ENCODE measurements around the gene IGFBP7. TPM values are rescaled to one million over a fixed set of nuclear protein-coding genes. Genes with fewer than 3 reads are reported as not detected.

Gene IGFBP7
- total and polyA plus RNA-seq, 4 donors: 2,521 to 5,050 (median 2,800) TPM

DNA sequence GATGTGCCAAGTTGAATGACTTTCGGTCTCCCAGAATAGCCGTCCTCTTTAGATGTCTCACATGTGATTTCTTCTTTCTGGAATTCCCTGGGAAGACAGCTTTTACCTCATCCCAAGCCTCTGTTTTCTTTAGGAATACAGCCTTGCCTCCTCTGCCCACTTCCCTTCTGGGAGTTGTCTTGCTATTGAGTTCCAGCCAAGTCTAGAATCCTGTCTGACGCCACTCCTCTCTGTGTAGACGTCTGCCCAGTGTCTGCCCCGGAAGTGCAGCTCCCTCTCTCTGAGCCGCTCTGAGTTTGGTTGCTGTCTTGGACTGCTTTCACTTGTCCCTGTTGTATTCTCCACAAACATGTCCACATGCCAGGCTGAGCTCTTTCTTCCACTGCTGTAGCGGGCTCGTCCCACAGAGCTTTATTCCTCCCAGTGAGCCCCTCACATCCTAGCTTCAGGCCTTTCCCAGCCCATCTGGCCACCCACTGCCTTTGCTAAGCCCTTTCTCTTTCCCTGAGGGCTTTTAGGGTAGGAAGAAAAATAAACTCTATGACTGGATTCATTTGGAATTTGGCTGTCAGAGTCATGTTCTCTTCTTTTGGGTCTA lies 9.0 kb upstream of the IGFBP7 start:
- peak; percentile 90 for ATAC-seq (ENCODE audit: low FRiP score)
- DNase-seq: peak; percentile 79 to 87
- H3K27me3 ChIP-seq (ENCODE audit: control insufficient read depth in 1 of 2, insufficient read depth in 2 of 2, low read length in 1 of 2): no peaks in the 10 kb centered on the region
- H3K36me3 ChIP-seq (ENCODE audit: control insufficient read depth in 1 of 2, insufficient read depth in 2 of 2, low read length in 1 of 2): no peaks in the 10 kb centered on the region
- H3K27ac ChIP-seq (ENCODE audit: low read depth in 1 of 2, low read length in 2 of 2): peak overlapping the region; percentile 90 to 94
- H3K9me3 ChIP-seq (ENCODE audit: control insufficient read depth, low read length): peaks cover 2% of the 10 kb centered on the region
- 2 to 4% methylated on average over 8 of the region's 8 CpGs for WGBS, 2 donors
- intact Hi-C loops (cut with DNase I): loop anchor here in 1 of 2 donors (10.0 kb wide), 1 partner anchor 204 kb away; no protein-coding TSS in a partner anchor
- no peak overlapping the region for H3K4me3 ChIP-seq (ENCODE audit: low read length in 2 of 2)
- H3K4me1 ChIP-seq (ENCODE audit: control insufficient read depth in 1 of 2, insufficient read depth in 2 of 2, low read length in 2 of 2): peaks cover 0 to 11% of the 10 kb centered on the region in 2 donors

DNA sequence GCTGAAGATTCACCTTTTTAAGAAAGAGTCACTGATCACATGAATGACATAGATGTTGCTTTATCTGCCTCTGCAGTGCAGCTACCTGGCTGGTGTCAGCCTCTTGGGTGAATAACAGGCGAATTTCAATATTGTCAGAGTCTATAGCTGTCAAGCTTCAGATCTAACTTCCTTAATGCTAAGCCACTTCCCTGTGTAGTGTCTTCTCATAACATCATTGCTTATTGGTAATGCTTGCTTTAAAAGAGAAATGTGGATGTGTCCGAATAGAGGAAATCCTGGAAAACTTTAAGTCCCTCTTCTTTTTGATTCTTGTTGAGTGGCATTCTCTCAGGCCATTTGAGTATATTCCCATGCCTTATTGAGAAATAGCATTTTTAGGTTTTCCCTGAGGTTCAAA lies 7.3 kb upstream of the IGFBP7 start:
- Histone ChIP-seq H3K4me1 (ENCODE audit: control insufficient read depth in 1 of 2, insufficient read depth in 2 of 2, low read length in 2 of 2) (peaks cover 0 to 11% of the 10 kb centered on the region in 2 donors), H3K36me3 (ENCODE audit: control insufficient read depth in 1 of 2, insufficient read depth in 2 of 2, low read length in 1 of 2) (no peaks in the 10 kb centered on the region), H3K27me3 (ENCODE audit: control insufficient read depth in 1 of 2, insufficient read depth in 2 of 2, low read length in 1 of 2) (no peaks in the 10 kb centered on the region), H3K27ac (ENCODE audit: low read depth in 1 of 2, low read length in 2 of 2) (peak overlapping the region in 1 of 2 donors; percentile 34), H3K4me3 (ENCODE audit: low read length in 2 of 2) (no peak overlapping the region), H3K9me3 (ENCODE audit: control insufficient read depth, low read length) (no peaks in the 10 kb centered on the region)
- 79 to 91% methylated on average over 2 of the region's 2 CpGs for WGBS, 2 donors
- intact Hi-C loops (cut with DNase I): loop anchor here in 1 of 2 donors (10.0 kb wide), 1 partner anchor 203 kb away; no protein-coding TSS in a partner anchor
- DNase-seq: no peak
- ATAC-seq (ENCODE audit: low FRiP score): no peak

DNA sequence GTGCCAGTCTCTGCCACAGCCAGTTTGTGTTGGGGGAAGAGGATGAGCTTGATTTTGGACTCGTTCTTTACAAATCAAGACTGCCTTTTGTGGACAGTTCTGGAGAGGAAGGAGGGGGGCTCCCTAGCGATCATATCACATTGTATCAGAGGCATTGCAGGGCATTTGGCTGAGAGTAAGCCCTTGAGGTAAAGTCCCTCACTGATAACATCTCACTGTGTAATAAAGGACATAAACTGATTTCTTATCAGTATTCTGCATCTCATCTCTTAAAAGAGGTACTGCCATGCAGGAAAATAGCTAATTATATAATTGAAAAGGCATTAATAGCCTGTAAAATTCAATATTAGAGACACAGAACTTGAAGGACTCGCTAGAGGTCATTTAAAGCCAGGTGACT lies 6.1 kb upstream of the IGFBP7 start:
- Histone ChIP-seq H3K27ac (ENCODE audit: low read depth in 1 of 2, low read length in 2 of 2) (peak overlapping the region in 1 of 2 donors; percentile 3), H3K36me3 (ENCODE audit: control insufficient read depth in 1 of 2, insufficient read depth in 2 of 2, low read length in 1 of 2) (no peaks in the 10 kb centered on the region), H3K4me1 (ENCODE audit: control insufficient read depth in 1 of 2, insufficient read depth in 2 of 2, low read length in 2 of 2) (peaks cover 0 to 11% of the 10 kb centered on the region in 2 donors), H3K4me3 (ENCODE audit: low read length in 2 of 2) (no peak overlapping the region), H3K27me3 (ENCODE audit: control insufficient read depth in 1 of 2, insufficient read depth in 2 of 2, low read length in 1 of 2) (no peaks in the 10 kb centered on the region), H3K9me3 (ENCODE audit: control insufficient read depth, low read length) (no peaks in the 10 kb centered on the region)
- intact Hi-C loops (cut with DNase I): loop anchor here in 1 of 2 donors (10.0 kb wide), 1 partner anchor 201 kb away; no protein-coding TSS in a partner anchor
- no peak for ATAC-seq (ENCODE audit: low FRiP score)
- DNase-seq: no peak
- WGBS, 2 donors: 80 to 83% methylated on average over 3 of the region's 3 CpGs

DNA sequence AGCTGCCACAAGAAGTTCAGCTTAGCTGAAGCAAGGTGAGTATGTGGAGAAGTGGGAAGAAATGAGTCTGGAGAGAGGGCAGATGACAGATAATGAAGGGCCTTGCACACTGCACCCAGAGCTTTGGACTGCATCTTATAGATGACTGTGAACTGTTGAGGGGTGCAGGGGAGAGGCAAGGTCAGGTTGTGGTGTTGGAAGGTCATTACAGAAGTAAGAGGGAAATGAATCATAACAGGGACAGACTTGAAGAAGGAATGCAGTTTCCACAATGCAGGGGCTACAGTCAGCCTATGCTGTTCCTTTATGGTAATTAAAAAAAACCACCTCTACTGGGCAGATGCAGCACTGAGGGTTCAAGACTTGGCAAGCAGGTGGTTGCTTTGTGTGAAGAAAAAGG lies 4.8 kb upstream of the IGFBP7 start:
- Histone ChIP-seq H3K36me3 (ENCODE audit: control insufficient read depth in 1 of 2, insufficient read depth in 2 of 2, low read length in 1 of 2) (no peaks in the 10 kb centered on the region), H3K4me3 (ENCODE audit: low read length in 2 of 2) (no peak overlapping the region), H3K4me1 (ENCODE audit: control insufficient read depth in 1 of 2, insufficient read depth in 2 of 2, low read length in 2 of 2) (peaks cover 0 to 8% of the 10 kb centered on the region in 2 donors), H3K27me3 (ENCODE audit: control insufficient read depth in 1 of 2, insufficient read depth in 2 of 2, low read length in 1 of 2) (no peaks in the 10 kb centered on the region), H3K9me3 (ENCODE audit: control insufficient read depth, low read length) (no peaks in the 10 kb centered on the region), H3K27ac (ENCODE audit: low read depth in 1 of 2, low read length in 2 of 2) (no peak overlapping the region)
- ATAC-seq (ENCODE audit: low FRiP score): no peak
- intact Hi-C loops (cut with DNase I): loop anchor here (5.0 to 10.0 kb wide), 2 partner anchors 32 to 200 kb away; no protein-coding TSS in a partner anchor
- DNase-seq: no peak

DNA sequence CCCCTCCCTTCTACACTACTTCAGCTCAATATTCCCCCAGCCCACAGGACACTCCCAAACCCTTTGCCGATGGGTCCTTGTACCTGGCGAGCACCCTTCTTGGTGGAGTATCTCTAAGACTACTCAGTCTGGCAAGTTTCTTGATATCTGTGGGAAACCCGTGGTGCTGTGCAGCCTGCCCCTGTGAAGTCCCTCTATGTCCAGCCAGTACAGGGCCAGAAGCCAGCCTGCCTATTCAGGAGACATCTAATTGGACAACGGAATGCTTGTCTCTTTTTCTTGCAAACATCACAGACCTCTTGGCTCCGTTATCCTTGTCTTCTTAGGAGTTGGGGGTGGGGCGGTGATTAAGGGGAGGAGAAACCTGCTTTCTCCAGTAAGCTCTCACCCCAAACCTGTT lies 3.7 kb upstream of the IGFBP7 start:
- no peak overlapping the region for H3K27ac ChIP-seq (ENCODE audit: low read depth in 1 of 2, low read length in 2 of 2)
- H3K27me3 ChIP-seq (ENCODE audit: control insufficient read depth in 1 of 2, insufficient read depth in 2 of 2, low read length in 1 of 2): no peaks in the 10 kb centered on the region
- no peaks in the 10 kb centered on the region for H3K36me3 ChIP-seq (ENCODE audit: control insufficient read depth in 1 of 2, insufficient read depth in 2 of 2, low read length in 1 of 2)
- peaks cover 0 to 3% of the 10 kb centered on the region in 2 donors for H3K4me1 ChIP-seq (ENCODE audit: control insufficient read depth in 1 of 2, insufficient read depth in 2 of 2, low read length in 2 of 2)
- WGBS, 2 donors: 70 to 71% methylated on average over 6 of the region's 6 CpGs
- DNase-seq (no peak), ATAC-seq (ENCODE audit: low FRiP score) (no peak)
- H3K9me3 ChIP-seq (ENCODE audit: control insufficient read depth, low read length): no peaks in the 10 kb centered on the region
- intact Hi-C loops (cut with DNase I): loop anchor here (5.0 to 10.0 kb wide), 2 partner anchors 33 to 199 kb away; no protein-coding TSS in a partner anchor
- H3K4me3 ChIP-seq (ENCODE audit: low read length in 2 of 2): no peak overlapping the region

DNA sequence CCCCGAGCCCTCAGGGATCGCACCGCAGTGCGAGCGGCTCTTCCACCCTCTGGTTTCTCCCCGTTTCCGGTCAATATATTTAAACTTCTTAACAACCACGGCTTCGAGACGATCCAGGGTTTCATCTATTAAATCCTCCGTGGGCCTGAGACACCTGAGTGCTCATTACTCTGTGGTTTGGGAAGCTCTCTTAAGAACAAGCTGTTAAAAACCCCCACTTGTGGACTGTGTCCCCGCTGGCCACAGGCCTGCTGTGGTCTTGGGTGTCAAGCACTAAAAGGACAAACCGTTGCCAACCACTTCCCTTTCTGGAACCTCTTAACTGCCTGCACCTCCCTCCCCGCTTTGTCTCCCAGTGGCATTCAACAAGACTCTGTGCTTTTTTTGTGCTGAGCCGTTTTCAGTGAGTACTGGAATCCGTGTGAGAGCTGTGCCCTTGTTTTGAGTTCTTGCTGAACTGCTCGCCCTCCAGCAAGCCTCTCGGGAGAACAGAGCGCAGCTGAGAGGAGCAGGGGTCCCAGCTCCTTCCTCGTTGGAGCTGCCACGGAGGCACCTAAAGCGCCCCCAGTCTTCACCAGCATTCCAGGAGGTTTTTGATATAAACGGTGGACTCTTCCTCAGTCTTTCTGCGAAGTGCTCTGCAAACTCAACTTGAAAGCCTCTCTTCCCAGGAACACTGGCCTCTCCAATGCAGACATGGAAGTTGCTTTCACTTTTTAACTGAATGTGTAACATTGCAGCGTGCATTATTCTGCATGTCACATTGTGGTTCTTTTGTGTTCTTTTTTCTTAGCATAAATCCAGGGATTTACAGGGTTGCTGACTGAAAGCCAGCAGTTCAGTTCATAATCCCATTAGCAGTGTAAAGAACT lies 691 bp upstream of the IGFBP7 start:
- 0 to 1% methylated on average over 25 of the region's 25 CpGs for WGBS, 2 donors
- H3K4me1 ChIP-seq (ENCODE audit: control insufficient read depth in 1 of 2, insufficient read depth in 2 of 2, low read length in 2 of 2): no peaks in the 10 kb centered on the region
- no peaks in the 10 kb centered on the region for H3K27me3 ChIP-seq (ENCODE audit: control insufficient read depth in 1 of 2, insufficient read depth in 2 of 2, low read length in 1 of 2)
- intact Hi-C loops (cut with DNase I): loop anchor here (5.0 to 10.0 kb wide), 2 partner anchors 36 to 196 kb away; no protein-coding TSS in a partner anchor
- DNase-seq (peak in 1 of 2 donors; percentile 77), ATAC-seq (ENCODE audit: low FRiP score) (peak; percentile 69)
- peak overlapping the region; percentile 81 to 96 for H3K27ac ChIP-seq (ENCODE audit: low read depth in 1 of 2, low read length in 2 of 2)
- no peaks in the 10 kb centered on the region for H3K36me3 ChIP-seq (ENCODE audit: control insufficient read depth in 1 of 2, insufficient read depth in 2 of 2, low read length in 1 of 2)
- H3K4me3 ChIP-seq (ENCODE audit: low read length in 2 of 2): peak overlapping the region; percentile 71 to 79
- H3K9me3 ChIP-seq (ENCODE audit: control insufficient read depth, low read length): no peaks in the 10 kb centered on the region

DNA sequence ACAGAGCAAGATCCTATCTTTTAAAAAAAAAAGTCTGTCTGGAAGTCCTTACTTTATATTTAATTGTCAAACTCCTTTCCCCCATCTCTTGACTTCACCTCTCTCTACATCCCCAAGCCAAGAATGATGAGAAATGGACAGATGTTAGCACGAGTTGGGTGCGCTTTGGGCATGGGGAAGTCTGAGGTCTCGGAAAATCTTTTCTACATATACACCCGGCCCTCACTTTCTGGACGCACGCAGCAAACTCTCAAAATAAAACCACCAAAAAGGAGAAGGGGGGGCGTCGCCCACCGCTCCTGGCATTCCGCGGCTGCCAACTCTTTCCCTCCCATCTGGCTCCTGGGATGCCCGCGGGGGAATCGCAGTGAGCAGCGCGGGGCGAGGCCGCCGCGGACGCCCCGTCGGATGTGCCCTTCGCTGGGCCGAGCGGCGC lies 756 bp downstream of the IGFBP7 start:
- peak overlapping the region; percentile 66 to 81 for H3K27ac ChIP-seq (ENCODE audit: low read depth in 1 of 2, low read length in 2 of 2)
- peaks cover 0 to 4% of the 10 kb centered on the region in 2 donors for H3K4me1 ChIP-seq (ENCODE audit: control insufficient read depth in 1 of 2, insufficient read depth in 2 of 2, low read length in 2 of 2)
- no peaks in the 10 kb centered on the region for H3K36me3 ChIP-seq (ENCODE audit: control insufficient read depth in 1 of 2, insufficient read depth in 2 of 2, low read length in 1 of 2)
- no peaks in the 10 kb centered on the region for H3K9me3 ChIP-seq (ENCODE audit: control insufficient read depth, low read length)
- peak; percentile 58 to 80 for DNase-seq
- peak; percentile 57 for ATAC-seq (ENCODE audit: low FRiP score)
- intact Hi-C loops (cut with DNase I): loop anchor here (2.0 to 5.0 kb wide), 2 partner anchors 42 to 71 kb away; no protein-coding TSS in a partner anchor
- WGBS, 2 donors: 1% methylated on average over 25 to 27 of the region's 27 CpGs
- no peaks in the 10 kb centered on the region for H3K27me3 ChIP-seq (ENCODE audit: control insufficient read depth in 1 of 2, insufficient read depth in 2 of 2, low read length in 1 of 2)
- peak overlapping the region; percentile 71 to 79 for H3K4me3 ChIP-seq (ENCODE audit: low read length in 2 of 2)

DNA sequence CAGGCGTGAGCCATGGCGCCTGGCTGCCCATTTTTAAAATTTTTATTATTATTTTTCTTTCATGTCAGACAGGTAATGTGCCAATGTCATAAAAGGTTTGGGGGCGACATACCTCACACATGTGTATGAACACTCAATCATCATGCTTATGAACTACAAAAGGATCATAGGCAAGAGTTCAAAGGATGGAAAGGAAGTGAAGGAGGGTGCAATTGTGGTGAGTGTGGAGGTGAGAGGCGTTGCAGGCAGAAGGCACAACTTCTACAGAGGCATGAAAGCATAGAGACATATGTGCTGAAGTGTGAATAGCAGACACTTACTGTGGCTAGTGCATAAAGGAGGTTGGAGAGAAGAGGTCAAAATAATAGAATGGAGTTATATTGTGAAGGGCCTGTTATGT lies 4.0 kb downstream of the IGFBP7 start:
- WGBS, 2 donors: 75 to 82% methylated on average over 4 of the region's 4 CpGs
- Histone ChIP-seq H3K27ac (ENCODE audit: low read depth in 1 of 2, low read length in 2 of 2) (peak overlapping the region in 1 of 2 donors; percentile 77), H3K4me3 (ENCODE audit: low read length in 2 of 2) (no peak overlapping the region), H3K27me3 (ENCODE audit: control insufficient read depth in 1 of 2, insufficient read depth in 2 of 2, low read length in 1 of 2) (no peaks in the 10 kb centered on the region), H3K36me3 (ENCODE audit: control insufficient read depth in 1 of 2, insufficient read depth in 2 of 2, low read length in 1 of 2) (no peaks in the 10 kb centered on the region), H3K4me1 (ENCODE audit: control insufficient read depth in 1 of 2, insufficient read depth in 2 of 2, low read length in 2 of 2) (peaks cover 7 to 12% of the 10 kb centered on the region in 2 donors), H3K9me3 (ENCODE audit: control insufficient read depth, low read length) (no peaks in the 10 kb centered on the region)
- no peak for ATAC-seq (ENCODE audit: low FRiP score)
- DNase-seq: no peak
- intact Hi-C loops (cut with DNase I): loop anchor here in 1 of 2 donors (5.0 kb wide), 1 partner anchor 39 kb away; no protein-coding TSS in a partner anchor

Data from aorta (tissue), 5 donors.